A549 (cell line): ENCODE results near the gene SELENOO. TPM values are rescaled to one million over a fixed set of nuclear protein-coding genes. Genes with fewer than 3 reads are reported as not detected.

Experiments used
- ATAC-seq, 2 experiments: fragments of 200-7000 bp in 1 of 2; fragments of >200 bp in 1 of 2; cut with Nextera tagmentation in 1 of 2; cut with Tn5 transposase in 1 of 2; 3 replicates each; pipeline versions ENCODE4 v1.8.0 to v1.9.1; 2018 to 2020; ENCODE audit warnings: mild to moderate bottlenecking in 1 of 2, moderate library complexity in 1 of 2
- CTCF ChIA-PET: fragments of 300-600 bp; sonication (Branson Sonifier 250); formaldehyde crosslinking; extraction: SDS; loops from one replicate; lab custom pipeline; 2021; ENCODE audit warnings: antibody characterized with exemption, inconsistent platforms; lab: Yijun Ruan, JAX
- POLR2A ChIA-PET: fragments of 350-600 bp; formaldehyde crosslinking; extraction: SDS; loops from one replicate; lab custom pipeline; 2021; ENCODE audit warnings: antibody characterized with exemption, inconsistent platforms; lab: Yijun Ruan, JAX
- DNase-seq, 2 experiments: peaks; one replicate each; pipeline versions ENCODE4 v3.0.0 to v3.0.0-alpha.2; 2011 to 2016; ENCODE audit warnings: low read depth in 1 of 2, low spot score in 1 of 2
- FAIRE-seq: peaks from 2 replicates; lab custom pipeline; 2011; peaks lifted over from hg19 to GRCh38; lab: Jason Lieb, UNC
- H3K27ac ChIP-seq, 2 experiments: fragments of >200 bp; sonication (Bioruptor Twin); formaldehyde crosslinking; 3 replicates each; pipeline ENCODE4 v1.5.1; 2016 to 2017
- H3K4me1 ChIP-seq: fragments of >200 bp; sonication (Bioruptor Twin); formaldehyde crosslinking; 3 replicates; pipeline ENCODE4 v1.6.1; 2016
- H3K4me2 ChIP-seq: fragments of >200 bp; sonication (Bioruptor Twin); formaldehyde crosslinking; 3 replicates; pipeline ENCODE4 v1.6.1; 2016
- H3K4me3 ChIP-seq: fragments of >200 bp; sonication (Bioruptor Twin); formaldehyde crosslinking; 3 replicates; pipeline ENCODE4 v1.5.1; 2016
- H3K9me3 ChIP-seq: fragments of >200 bp; sonication (Bioruptor Twin); formaldehyde crosslinking; 3 replicates; pipeline ENCODE4 v1.6.1; 2016
- ATOH8 ChIP-seq: fragments of 250-450 bp; sonication (Bioruptor Pico); IDR thresholded peaks from 2 replicates; pipeline ENCODE4 v1.5.0; 2020; ENCODE audit warnings: low read depth, mild to moderate bottlenecking, moderate library complexity
- CBX2 ChIP-seq: fragments of 200-600 bp; sonication (generic); IDR thresholded peaks from 2 replicates; pipeline ENCODE4 v1.6.1; 2016; ENCODE audit warnings: low read depth, mild to moderate bottlenecking, borderline replicate concordance
- CBX8 ChIP-seq: fragments of 200-600 bp; sonication (generic); IDR thresholded peaks from 2 replicates; pipeline ENCODE4 v1.6.1; 2016
- EHMT2 ChIP-seq: fragments of 200-600 bp; sonication (generic); IDR thresholded peaks from 2 replicates; pipeline ENCODE4 v1.6.1; 2016; ENCODE audit warnings: antibody characterized with exemption, low read depth, mild to moderate bottlenecking, moderate library complexity
- FOSB ChIP-seq: fragments of 250-450 bp; sonication (Bioruptor Pico); IDR thresholded peaks from 2 replicates; pipeline ENCODE4 v1.5.0; 2020; ENCODE audit warnings: mild to moderate bottlenecking, moderate library complexity
- HMGXB4 ChIP-seq: fragments of 250-450 bp; sonication (Bioruptor Pico); IDR thresholded peaks from 2 replicates; pipeline ENCODE4 v1.5.0; 2021; ENCODE audit warnings: mild to moderate bottlenecking, moderate library complexity, borderline replicate concordance
- HOXB5 ChIP-seq: fragments of 250-450 bp; sonication (Bioruptor Pico); IDR thresholded peaks from 2 replicates; pipeline ENCODE4 v1.5.0; 2020; ENCODE audit warnings: mild to moderate bottlenecking, moderate library complexity
- JUN ChIP-seq, 2 experiments: fragments of >200 bp; sonication (Bioruptor Twin); formaldehyde crosslinking; IDR thresholded peaks; 2 replicates in 1 of 2; 3 replicates in 1 of 2; pipeline ENCODE4 v1.6.1; 2016 to 2017
- POLR2AphosphoS2 ChIP-seq: conservative IDR thresholded peaks from 2 replicates; pipeline ENCODE4 v1.6.1; 2012; ENCODE audit warnings: low read length, improper control_type of control experiment, inconsistent platforms
- RFX5 ChIP-seq: fragments of 450-650 bp; IDR thresholded peaks from 2 replicates; pipeline ENCODE4 v1.7.1; 2014; ENCODE audit warnings: antibody characterized with exemption, mild to moderate bottlenecking, moderate library complexity
- TFCP2L1 ChIP-seq: fragments of 250-450 bp; sonication (Bioruptor Pico); IDR thresholded peaks from 2 replicates; pipeline ENCODE4 v1.5.0; 2021; ENCODE audit warnings: mild to moderate bottlenecking
- ZFP36 ChIP-seq: fragments of 450-650 bp; IDR thresholded peaks from 2 replicates; pipeline ENCODE4 v1.6.1; 2014; ENCODE audit warnings: borderline replicate concordance; ENCODE audit not compliant: partially characterized antibody
- WGBS: methylation state at CpG from one replicate; pipeline ENCODE4 v1.1.6; 2017; ENCODE audit errors: missing lambda C conversion rate; 5-methylcytosine and 5-hydroxymethylcytosine counted together
- polyA plus RNA-seq, 4 experiments: library from polyadenylated mRNA; depleted of rRNA in 3 of 4; stranded (reverse); fragments of >200 nt; fragmentation: RNase III in 1 of 4; extraction: RNeasy Plus Mini Kit Qiagen cat#74134 plus additional on column Dnase treatment in 1 of 4; gene quantifications; 2 replicates in 3 of 4; 3 replicates in 1 of 4; pipeline ENCODE4 v1.2.3, GENCODE V29; 2011 to 2017
- TF ChIP-seq, protein P1 (sequence below): fragments of 200-600 bp; sonication (generic); IDR thresholded peaks from 2 replicates; pipeline ENCODE4 v1.6.1; 2016; ENCODE audit warnings: antibody characterized with exemption, mild to moderate bottlenecking, moderate library complexity
- TF ChIP-seq, protein P2 (sequence below): fragments of >200 bp; sonication (Bioruptor Twin); formaldehyde crosslinking; IDR thresholded peaks from 3 replicates; pipeline ENCODE4 v1.5.1; 2016
- TF ChIP-seq, protein P3 (sequence below): fragments of 150-350 bp; IDR thresholded peaks from 2 replicates; pipeline ENCODE4 v1.6.1; 2014; ENCODE audit warnings: low read depth, mild to moderate bottlenecking, low read length
- TF ChIP-seq, protein P4 (sequence below): fragments of >200 bp; sonication (Bioruptor Twin); formaldehyde crosslinking; IDR thresholded peaks from 3 replicates; pipeline ENCODE4 v1.6.1; 2016

The SELENOO gene
- polyA plus RNA-seq, 2 of the 4 experiments (the other 2 are of a cell fraction): 7.8 to 14.7 TPM

- no peak overlapping the region for H3K27ac ChIP-seq
- no peak overlapping the region for H3K4me2 ChIP-seq
- H3K4me3 ChIP-seq: no peak overlapping the region
- H3K9me3 ChIP-seq: no peaks in the 10 kb centered on the region
- no peak for FAIRE-seq
- DNase-seq: no peak
- ATAC-seq: no peak
- CTCF ChIA-PET: interaction anchor here (1.1 to 3.9 kb wide), 4 partner anchors 9 to 111 kb away, joined by 3 to 19 read pairs (median 4); partner anchors contain the start of gene PANX2
- no peaks in the 10 kb centered on the region for H3K4me1 ChIP-seq
- TF ChIP-seq FOSB (CRISPR knock-in tag) (no peak), ZFP36 (no peak), EHMT2 (no peak), JUN (IDR thresholded peaks at IDR 0.05) (no peak), CBX2 (no peak), ATOH8 (CRISPR knock-in tag) (no peak), POLR2AphosphoS2 (no peak), HOXB5 (CRISPR knock-in tag) (no peak), RFX5 (no peak), HMGXB4 (CRISPR knock-in tag) (no peak), TFCP2L1 (CRISPR knock-in tag) (no peak), CBX8 (no peak)
- TF ChIP-seq, protein P1, sequence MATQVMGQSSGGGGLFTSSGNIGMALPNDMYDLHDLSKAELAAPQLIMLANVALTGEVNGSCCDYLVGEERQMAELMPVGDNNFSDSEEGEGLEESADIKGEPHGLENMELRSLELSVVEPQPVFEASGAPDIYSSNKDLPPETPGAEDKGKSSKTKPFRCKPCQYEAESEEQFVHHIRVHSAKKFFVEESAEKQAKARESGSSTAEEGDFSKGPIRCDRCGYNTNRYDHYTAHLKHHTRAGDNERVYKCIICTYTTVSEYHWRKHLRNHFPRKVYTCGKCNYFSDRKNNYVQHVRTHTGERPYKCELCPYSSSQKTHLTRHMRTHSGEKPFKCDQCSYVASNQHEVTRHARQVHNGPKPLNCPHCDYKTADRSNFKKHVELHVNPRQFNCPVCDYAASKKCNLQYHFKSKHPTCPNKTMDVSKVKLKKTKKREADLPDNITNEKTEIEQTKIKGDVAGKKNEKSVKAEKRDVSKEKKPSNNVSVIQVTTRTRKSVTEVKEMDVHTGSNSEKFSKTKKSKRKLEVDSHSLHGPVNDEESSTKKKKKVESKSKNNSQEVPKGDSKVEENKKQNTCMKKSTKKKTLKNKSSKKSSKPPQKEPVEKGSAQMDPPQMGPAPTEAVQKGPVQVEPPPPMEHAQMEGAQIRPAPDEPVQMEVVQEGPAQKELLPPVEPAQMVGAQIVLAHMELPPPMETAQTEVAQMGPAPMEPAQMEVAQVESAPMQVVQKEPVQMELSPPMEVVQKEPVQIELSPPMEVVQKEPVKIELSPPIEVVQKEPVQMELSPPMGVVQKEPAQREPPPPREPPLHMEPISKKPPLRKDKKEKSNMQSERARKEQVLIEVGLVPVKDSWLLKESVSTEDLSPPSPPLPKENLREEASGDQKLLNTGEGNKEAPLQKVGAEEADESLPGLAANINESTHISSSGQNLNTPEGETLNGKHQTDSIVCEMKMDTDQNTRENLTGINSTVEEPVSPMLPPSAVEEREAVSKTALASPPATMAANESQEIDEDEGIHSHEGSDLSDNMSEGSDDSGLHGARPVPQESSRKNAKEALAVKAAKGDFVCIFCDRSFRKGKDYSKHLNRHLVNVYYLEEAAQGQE: no peak
- TF ChIP-seq, protein P2, sequence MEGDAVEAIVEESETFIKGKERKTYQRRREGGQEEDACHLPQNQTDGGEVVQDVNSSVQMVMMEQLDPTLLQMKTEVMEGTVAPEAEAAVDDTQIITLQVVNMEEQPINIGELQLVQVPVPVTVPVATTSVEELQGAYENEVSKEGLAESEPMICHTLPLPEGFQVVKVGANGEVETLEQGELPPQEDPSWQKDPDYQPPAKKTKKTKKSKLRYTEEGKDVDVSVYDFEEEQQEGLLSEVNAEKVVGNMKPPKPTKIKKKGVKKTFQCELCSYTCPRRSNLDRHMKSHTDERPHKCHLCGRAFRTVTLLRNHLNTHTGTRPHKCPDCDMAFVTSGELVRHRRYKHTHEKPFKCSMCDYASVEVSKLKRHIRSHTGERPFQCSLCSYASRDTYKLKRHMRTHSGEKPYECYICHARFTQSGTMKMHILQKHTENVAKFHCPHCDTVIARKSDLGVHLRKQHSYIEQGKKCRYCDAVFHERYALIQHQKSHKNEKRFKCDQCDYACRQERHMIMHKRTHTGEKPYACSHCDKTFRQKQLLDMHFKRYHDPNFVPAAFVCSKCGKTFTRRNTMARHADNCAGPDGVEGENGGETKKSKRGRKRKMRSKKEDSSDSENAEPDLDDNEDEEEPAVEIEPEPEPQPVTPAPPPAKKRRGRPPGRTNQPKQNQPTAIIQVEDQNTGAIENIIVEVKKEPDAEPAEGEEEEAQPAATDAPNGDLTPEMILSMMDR: no peak
- TF ChIP-seq, protein P3, sequence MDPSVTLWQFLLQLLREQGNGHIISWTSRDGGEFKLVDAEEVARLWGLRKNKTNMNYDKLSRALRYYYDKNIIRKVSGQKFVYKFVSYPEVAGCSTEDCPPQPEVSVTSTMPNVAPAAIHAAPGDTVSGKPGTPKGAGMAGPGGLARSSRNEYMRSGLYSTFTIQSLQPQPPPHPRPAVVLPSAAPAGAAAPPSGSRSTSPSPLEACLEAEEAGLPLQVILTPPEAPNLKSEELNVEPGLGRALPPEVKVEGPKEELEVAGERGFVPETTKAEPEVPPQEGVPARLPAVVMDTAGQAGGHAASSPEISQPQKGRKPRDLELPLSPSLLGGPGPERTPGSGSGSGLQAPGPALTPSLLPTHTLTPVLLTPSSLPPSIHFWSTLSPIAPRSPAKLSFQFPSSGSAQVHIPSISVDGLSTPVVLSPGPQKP: no peak
- TF ChIP-seq, protein P4, sequence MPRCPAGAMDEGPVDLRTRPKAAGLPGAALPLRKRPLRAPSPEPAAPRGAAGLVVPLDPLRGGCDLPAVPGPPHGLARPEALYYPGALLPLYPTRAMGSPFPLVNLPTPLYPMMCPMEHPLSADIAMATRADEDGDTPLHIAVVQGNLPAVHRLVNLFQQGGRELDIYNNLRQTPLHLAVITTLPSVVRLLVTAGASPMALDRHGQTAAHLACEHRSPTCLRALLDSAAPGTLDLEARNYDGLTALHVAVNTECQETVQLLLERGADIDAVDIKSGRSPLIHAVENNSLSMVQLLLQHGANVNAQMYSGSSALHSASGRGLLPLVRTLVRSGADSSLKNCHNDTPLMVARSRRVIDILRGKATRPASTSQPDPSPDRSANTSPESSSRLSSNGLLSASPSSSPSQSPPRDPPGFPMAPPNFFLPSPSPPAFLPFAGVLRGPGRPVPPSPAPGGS: no peak
- WGBS: 92% methylated on average over 17 of the region's 20 CpGs
- POLR2A ChIA-PET: interaction anchor here (0.7 kb wide), 1 partner anchor 9 kb away, joined by 3 read pairs; no protein-coding TSS in a partner anchor
Observed at GRCh38 chr22:50232481-50233151, 31.8 kb downstream of the SELENOO start.
